ENCODE data around the gene TEX50.

- TF ChIP-seq CTCF (IDR thresholded peaks at IDR 0.05; ENCODE audit: borderline replicate concordance, extremely low read depth, low read length, poor library complexity, severe bottlenecking) (no peak), EZH2 (IDR thresholded peaks at IDR 0.05; ENCODE audit: borderline replicate concordance, low read depth, low read length, severe bottlenecking) (no peak)
These were observed 34.4 kb downstream of the TEX50 start, which contains the start of gene ANKRD45 for GRCh38 chr1:173669491-173669941.

Data from DND-41 (cell line).